Lower lobe of right lung (tissue), 2 donors: ENCODE measurements around the gene PXMP4. TPM values are rescaled to one million over a fixed set of nuclear protein-coding genes. Genes with fewer than 3 reads are reported as not detected.

Source experiments
- ATAC-seq, 2 donors: fragments of 200-7000 bp; cut with Tn5 transposase; one replicate each; pipeline ENCODE4 v1.9.1; 2020 to 2022; ENCODE audit warnings: mild to moderate bottlenecking in 2 of 2, moderate library complexity in 2 of 2
- DNase-seq: peaks from one replicate; pipeline ENCODE4 v3.0.0-alpha.2; 2020
- H3K27ac ChIP-seq: fragments of 200-600 bp; one replicate; pipeline ENCODE4 v1.8.0; 2022
- H3K27me3 ChIP-seq: fragments of 200-600 bp; one replicate; pipeline ENCODE4 v1.8.0; 2022; ENCODE audit warnings: low read depth
- H3K36me3 ChIP-seq: fragments of 200-600 bp; one replicate; pipeline ENCODE4 v1.8.0; 2022; ENCODE audit warnings: mild to moderate bottlenecking
- H3K4me1 ChIP-seq: fragments of 200-600 bp; one replicate; pipeline ENCODE4 v1.8.0; 2022
- H3K4me3 ChIP-seq: fragments of 200-600 bp; one replicate; pipeline ENCODE4 v1.8.0; 2022; ENCODE audit warnings: mild to moderate bottlenecking
- H3K9me3 ChIP-seq: fragments of 200-600 bp; one replicate; pipeline ENCODE4 v1.8.0; 2022
- CTCF ChIP-seq: fragments of 200-600 bp; IDR thresholded peaks from one replicate; pipeline ENCODE4 v1.8.0; 2022; ENCODE audit warnings: antibody characterized with exemption, mild to moderate bottlenecking
- intact Hi-C: fragments of 100-400 bp; cut with DNase I; formaldehyde crosslinking; loops from one replicate; pipeline ENCODE4 v1.11.0; 2022
- total RNA-seq: library from RNA; stranded (reverse); fragmentation: NEBNext Ultra II Directional; extraction: Animal tissue kit (Norgen Biotek cat#: 25700); gene quantifications from one replicate; pipeline ENCODE4 v1.2.1, GENCODE V29; 2021
- donor health status: DM: no; HTN: yes; CAD: no; lungs with severe emphysema.

PXMP4 gene
- total RNA-seq, 1 donor from 2014 or later = 60.5 TPM

- ATAC-seq = peak; percentile 78 to 79
- no peak for TF ChIP-seq CTCF
- Histone ChIP-seq H3K27ac (peak overlapping the region; percentile 46), H3K9me3 (no peaks in the 10 kb centered on the region), H3K4me1 (peaks cover 3% of the 10 kb centered on the region), H3K4me3 (no peak overlapping the region), H3K27me3 (no peaks in the 10 kb centered on the region), H3K36me3 (no peaks in the 10 kb centered on the region)
- no peak for DNase-seq
- intact Hi-C loops = no loop called here
These were observed 26.1 kb downstream of the PXMP4 start for GRCh38 chr20:33693741-33694638.

- Histone ChIP-seq H3K9me3 (no peaks in the 10 kb centered on the region), H3K27me3 (no peaks in the 10 kb centered on the region), H3K4me3 (no peak overlapping the region), H3K4me1 (peaks cover 5% of the 10 kb centered on the region), H3K36me3 (no peaks in the 10 kb centered on the region), H3K27ac (peak overlapping the region; percentile 46)
- no peak for TF ChIP-seq CTCF
- intact Hi-C loops = no loop called here
- DNase-seq (no peak), ATAC-seq (no peak)
These were observed 26.8 kb downstream of the PXMP4 start for GRCh38 chr20:33693289-33693688.

GRCh38 chr20:33689973-33690372 lies 30.1 kb downstream of the PXMP4 start:
- no peak for TF ChIP-seq CTCF
- no peaks in the 10 kb centered on the region for H3K27me3 ChIP-seq
- H3K27ac ChIP-seq = peak overlapping the region; percentile 41
- H3K36me3 ChIP-seq = no peaks in the 10 kb centered on the region
- DNase-seq (no peak), ATAC-seq (no peak)
- intact Hi-C loops = no loop called here
- no peaks in the 10 kb centered on the region for H3K9me3 ChIP-seq
- peaks cover 27% of the 10 kb centered on the region for H3K4me1 ChIP-seq
- H3K4me3 ChIP-seq = no peak overlapping the region

- intact Hi-C loops = no loop called here
- ATAC-seq (no peak), DNase-seq (no peak)
- Histone ChIP-seq H3K4me3 (no peak overlapping the region), H3K9me3 (no peaks in the 10 kb centered on the region), H3K36me3 (no peaks in the 10 kb centered on the region), H3K27ac (no peak overlapping the region), H3K27me3 (no peaks in the 10 kb centered on the region), H3K4me1 (peaks cover 32% of the 10 kb centered on the region)
- no peak for TF ChIP-seq CTCF
These were observed 30.6 kb downstream of the PXMP4 start for GRCh38 chr20:33689493-33689892.

- H3K9me3 ChIP-seq = no peaks in the 10 kb centered on the region
- no peak for TF ChIP-seq CTCF
- no peak overlapping the region for H3K27ac ChIP-seq
- H3K4me3 ChIP-seq = no peak overlapping the region
- peaks cover 35% of the 10 kb centered on the region for H3K4me1 ChIP-seq
- intact Hi-C loops = no loop called here
- no peaks in the 10 kb centered on the region for H3K27me3 ChIP-seq
- peak in 1 of 2 donors; percentile 2 for ATAC-seq
- DNase-seq = no peak
- no peaks in the 10 kb centered on the region for H3K36me3 ChIP-seq
These were observed 31.1 kb downstream of the PXMP4 start for GRCh38 chr20:33688938-33689424.
